IMR-90 (cell line): ENCODE measurements around the gene OPCML. TPM values are rescaled to one million over a fixed set of nuclear protein-coding genes. Genes with fewer than 3 reads are reported as not detected.

ENCODE experiments used
- ATAC-seq: fragments of 200-7000 bp; cut with Tn5 transposase; 2 replicates; pipeline ENCODE4 v1.9.1; 2020; ENCODE audit warnings: low read depth, mild to moderate bottlenecking, moderate library complexity
- BruUV-seq: library from RNA; stranded (reverse); fragments of 400-500 nt; replicated peaks from 2 replicates; lab custom pipeline; 2021; lab: Mats Ljungman, UMichigan
- CTCF ChIA-PET: fragments of 300-600 bp; formaldehyde crosslinking; extraction: SDS; loops from one replicate; lab custom pipeline; 2021; ENCODE audit warnings: antibody characterized with exemption; lab: Yijun Ruan, JAX
- POLR2A ChIA-PET: fragments of 300-600 bp; sonication (Branson Sonifier 250); formaldehyde crosslinking; loops from one replicate; lab custom pipeline; 2022; ENCODE audit warnings: antibody characterized with exemption; ENCODE audit not compliant: unreplicated experiment; lab: Charles Lee
- DNase-seq: peaks from one replicate; pipeline ENCODE4 v3.0.0; 2013
- H2AFZ ChIP-seq: replicated peaks from 2 replicates; pipeline ENCODE3; 2013; ENCODE audit warnings: low read length, mild to moderate bottlenecking; ENCODE audit not compliant: poor library complexity
- H2AK5ac ChIP-seq: 2 replicates; pipeline ENCODE4 v1.6.1; 2013; ENCODE audit warnings: low read depth, low read length, inconsistent platforms
- H2AK9ac ChIP-seq: replicated peaks from 2 replicates; pipeline ENCODE3; 2013; ENCODE audit warnings: mild to moderate bottlenecking, low read depth, low read length, moderate library complexity; ENCODE audit not compliant: poor library complexity
- H2BK120ac ChIP-seq: 2 replicates; pipeline ENCODE4 v1.6.1; 2013; ENCODE audit warnings: low read depth, low read length, inconsistent platforms
- H2BK15ac ChIP-seq: 3 replicates; pipeline ENCODE4 v1.6.1; 2013; ENCODE audit warnings: low read depth, low read length, inconsistent platforms
- H2BK20ac ChIP-seq: 2 replicates; pipeline ENCODE4 v1.6.1; 2013; ENCODE audit warnings: low read depth, mild to moderate bottlenecking, inconsistent platforms, low read length, moderate library complexity
- H2BK5ac ChIP-seq: 2 replicates; pipeline ENCODE4 v1.6.1; 2013; ENCODE audit warnings: mild to moderate bottlenecking, low read depth, low read length, inconsistent platforms; ENCODE audit not compliant: poor library complexity, severe bottlenecking
- H3K14ac ChIP-seq: replicated peaks from 2 replicates; pipeline ENCODE4 v1.6.1; 2013; ENCODE audit warnings: low read depth, low read length, inconsistent platforms
- H3K18ac ChIP-seq: 2 replicates; pipeline ENCODE4 v1.6.1; 2013; ENCODE audit warnings: low read depth, low read length, control low read depth
- H3K23ac ChIP-seq: 2 replicates; pipeline ENCODE4 v1.6.1; 2013; ENCODE audit warnings: low read depth, low read length, inconsistent platforms
- H3K27ac ChIP-seq: 2 replicates; pipeline ENCODE4 v1.5.1; 2013; ENCODE audit warnings: mild to moderate bottlenecking, control low read depth, low read length; ENCODE audit not compliant: insufficient read depth
- H3K27me3 ChIP-seq: 2 replicates; pipeline ENCODE4 v1.6.1; 2013; ENCODE audit warnings: low read length; ENCODE audit not compliant: control insufficient read depth, insufficient read depth
- H3K36me3 ChIP-seq: 2 replicates; pipeline ENCODE4 v1.6.1; 2013; ENCODE audit warnings: low read length, mixed read lengths; ENCODE audit not compliant: control insufficient read depth, insufficient read depth
- H3K4ac ChIP-seq: 2 replicates; pipeline ENCODE4 v1.6.1; 2013; ENCODE audit warnings: low read depth, low read length, inconsistent platforms
- H3K4me1 ChIP-seq: 2 replicates; pipeline ENCODE4 v1.6.1; 2013; ENCODE audit warnings: low read length, mixed read lengths; ENCODE audit not compliant: control insufficient read depth, insufficient read depth
- H3K4me2 ChIP-seq: 2 replicates; pipeline ENCODE4 v1.6.1; 2013; ENCODE audit warnings: low read depth, mild to moderate bottlenecking, control low read depth, low read length, moderate library complexity
- H3K4me3 ChIP-seq: 2 replicates; pipeline ENCODE4 v1.5.1; 2013; ENCODE audit warnings: low read depth, mild to moderate bottlenecking, control low read depth, low read length, moderate library complexity; ENCODE audit not compliant: insufficient read depth
- H3K56ac ChIP-seq: 2 replicates; pipeline ENCODE4 v1.6.1; 2013; ENCODE audit warnings: low read length, inconsistent platforms; ENCODE audit not compliant: insufficient read depth; ENCODE audit errors: extremely low read depth
- H3K79me1 ChIP-seq, 2 experiments: 2 replicates each; pipeline ENCODE4 v1.6.1; 2013; ENCODE audit warnings: low read length in 2 of 2, inconsistent platforms in 1 of 2, low read depth in 1 of 2
- H3K9ac ChIP-seq: 2 replicates; pipeline ENCODE4 v1.6.1; 2013; ENCODE audit warnings: low read depth, low read length, control low read depth
- H3K9me1 ChIP-seq: 2 replicates; pipeline ENCODE4 v1.6.1; 2013; ENCODE audit warnings: low read length, inconsistent platforms; ENCODE audit not compliant: insufficient read depth
- H3K9me3 ChIP-seq: 2 replicates; pipeline ENCODE4 v1.6.1; 2013; ENCODE audit warnings: low read length; ENCODE audit not compliant: control insufficient read depth, insufficient read depth
- H4K20me1 ChIP-seq: 2 replicates; pipeline ENCODE4 v1.6.1; 2013; ENCODE audit warnings: low read length, inconsistent platforms; ENCODE audit not compliant: insufficient read depth
- H4K5ac ChIP-seq: 2 replicates; pipeline ENCODE4 v1.6.1; 2013; ENCODE audit warnings: mild to moderate bottlenecking, low read depth, low read length, control low read depth
- H4K8ac ChIP-seq, 2 experiments: 2 replicates each; pipeline ENCODE4 v1.6.1; 2013; ENCODE audit warnings: low read depth in 2 of 2, low read length in 2 of 2, control low read depth in 1 of 2, inconsistent platforms in 1 of 2
- H4K91ac ChIP-seq: 2 replicates; pipeline ENCODE4 v1.6.1; 2013; ENCODE audit warnings: low read depth, low read length, inconsistent platforms; ENCODE audit not compliant: insufficient read depth
- BHLHE40 ChIP-seq: fragments of 150-350 bp; IDR thresholded peaks from 2 replicates; pipeline ENCODE4 v1.6.1; 2016; ENCODE audit warnings: mild to moderate bottlenecking, low read depth, low read length
- CEBPB ChIP-seq: IDR thresholded peaks from 2 replicates; pipeline ENCODE4 v1.6.1; 2012; ENCODE audit warnings: low read depth, low read length, improper control_type of control experiment
- CHD1 ChIP-seq: IDR thresholded peaks from 2 replicates; pipeline ENCODE4 v1.6.1; 2012; ENCODE audit warnings: low read depth, low read length, improper control_type of control experiment
- FOS ChIP-seq: fragments of 150-350 bp; IDR thresholded peaks from 2 replicates; pipeline ENCODE4 v1.6.1; 2016; ENCODE audit warnings: low read depth, low read length
- MAFK ChIP-seq: IDR thresholded peaks from 2 replicates; pipeline ENCODE4 v1.6.1; 2012; ENCODE audit warnings: low read depth, low read length, improper control_type of control experiment
- MAZ ChIP-seq: IDR thresholded peaks from 2 replicates; pipeline ENCODE4 v1.6.1; 2012; ENCODE audit warnings: low read depth, mild to moderate bottlenecking, low read length, improper control_type of control experiment, moderate library complexity, borderline replicate concordance
- MXI1 ChIP-seq: IDR thresholded peaks from 2 replicates; pipeline ENCODE4 v1.6.1; 2012; ENCODE audit warnings: low read depth, mild to moderate bottlenecking, low read length, moderate library complexity, borderline replicate concordance
- NFE2L2 ChIP-seq: fragments of 150-350 bp; IDR thresholded peaks from 2 replicates; pipeline ENCODE4 v1.6.1; 2016; ENCODE audit warnings: low read depth, mild to moderate bottlenecking, low read length
- POLR2A ChIP-seq: IDR thresholded peaks from 2 replicates; pipeline ENCODE4 v1.6.1; 2012; ENCODE audit warnings: mild to moderate bottlenecking, low read depth, low read length
- RAD21 ChIP-seq: IDR thresholded peaks from 2 replicates; pipeline ENCODE4 v1.6.1; 2012; ENCODE audit warnings: low read length, improper control_type of control experiment
- RCOR1 ChIP-seq: IDR thresholded peaks from 2 replicates; pipeline ENCODE4 v1.6.1; 2012; ENCODE audit warnings: mild to moderate bottlenecking, low read length, improper control_type of control experiment; ENCODE audit not compliant: insufficient replicate concordance
- RFX5 ChIP-seq: IDR thresholded peaks from 2 replicates; pipeline ENCODE4 v1.8.0; 2012; ENCODE audit warnings: low read depth, mild to moderate bottlenecking, low read length, moderate library complexity
- SMC3 ChIP-seq: fragments of 150-350 bp; IDR thresholded peaks from 2 replicates; pipeline ENCODE4 v1.6.1; 2016; ENCODE audit warnings: low read depth, mild to moderate bottlenecking, antibody characterized with exemption, low read length, moderate library complexity
- WGBS, 2 experiments: methylation state at CpG; one replicate each; pipeline versions ENCODE4 v1.1.5 to v1.1.7; 2013; ENCODE audit warnings: missing lambda C conversion rate in 2 of 2; ENCODE audit not compliant: insufficient read length in 1 of 2; ENCODE audit errors: extremely low coverage in 2 of 2; 5-methylcytosine and 5-hydroxymethylcytosine counted together
- dilution Hi-C: fragments of 300-500 bp; cut with HindIII; formaldehyde crosslinking; loops from one replicate; pipeline ENCODE4 v1.14.3; 2018; ENCODE audit warnings: low sequenced_read_pairs; ENCODE audit not compliant: unreplicated experiment
- in situ Hi-C: fragments of 300-500 bp; cut with MboI; formaldehyde crosslinking; loops from 3 replicates; pipeline ENCODE4 v1.14.3; 2019; ENCODE audit warnings: low sequenced_read_pairs, inconsistent platforms, mixed read lengths
- intact Hi-C: fragments of 100-400 bp; cut with micrococcal nuclease; formaldehyde crosslinking; loops from 2 replicates; pipeline ENCODE4 v1.10.0; 2022
- polyA plus RNA-seq, 3 experiments: library from polyadenylated mRNA; depleted of rRNA; stranded (reverse); fragments of >200 nt; gene quantifications; 2 replicates each; pipeline ENCODE4 v1.2.3, GENCODE V29; 2012; ENCODE audit warnings: low replicate concordance in 1 of 3
- total RNA-seq: library from RNA; depleted of rRNA; stranded (reverse); fragments of >200 nt; gene quantifications from 2 replicates; pipeline ENCODE4 v1.2.3, GENCODE V29; 2012
- TF ChIP-seq, protein P1 (sequence below): conservative IDR thresholded peaks from 2 replicates; pipeline ENCODE4 v1.5.1; 2012; ENCODE audit warnings: mild to moderate bottlenecking, low read depth, low read length, improper control_type of control experiment
- TF ChIP-seq, protein P2 (sequence below): fragments of 150-350 bp; IDR thresholded peaks from 2 replicates; pipeline ENCODE4 v1.6.1; 2016; ENCODE audit warnings: low read depth, mild to moderate bottlenecking, low read length, moderate library complexity, borderline replicate concordance
- TF ChIP-seq, protein P3 (sequence below): fragments of 150-350 bp; IDR thresholded peaks from 2 replicates; pipeline ENCODE4 v1.6.1; 2017; ENCODE audit warnings: mild to moderate bottlenecking, antibody characterized with exemption, low read length, low read depth

The OPCML gene
- total and polyA plus RNA-seq, 2 of the 4 experiments (the other 2 are of a cell fraction), result under 0.01 to 2.6 TPM

DNA sequence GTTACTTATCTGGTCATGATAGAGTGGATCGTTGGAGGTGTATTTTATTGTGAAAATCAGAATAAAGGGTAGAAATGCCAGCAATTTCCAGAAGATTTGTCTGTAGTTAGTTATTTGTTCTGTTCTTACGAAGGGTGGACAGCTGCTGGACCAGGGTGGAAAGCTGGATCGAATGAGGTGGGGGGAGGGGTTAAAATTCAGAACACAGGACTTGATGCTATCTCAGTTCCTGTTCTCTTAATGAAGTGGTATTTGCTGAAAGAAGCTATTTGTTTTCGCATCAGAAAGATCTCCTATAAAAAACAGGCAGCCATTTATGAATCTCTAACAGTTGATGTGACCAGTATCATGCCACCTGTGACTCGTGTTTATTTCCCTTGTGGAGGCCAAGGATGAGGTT, 556.2 kb downstream of the OPCML start:
- Histone ChIP-seq H3K4me3 (no peak overlapping the region), H3K4me2 (no peak overlapping the region), H3K18ac (no peak overlapping the region), H3K9me1 (no peaks in the 10 kb centered on the region), H2BK15ac (no peak overlapping the region), H3K9me3 (no peaks in the 10 kb centered on the region), H4K8ac (no peak overlapping the region), H4K91ac (no peak overlapping the region), H2BK120ac (no peak overlapping the region), H3K9ac (no peak overlapping the region), H4K20me1 (no peaks in the 10 kb centered on the region), H2BK5ac (no peak overlapping the region), H3K23ac (no peak overlapping the region), H4K5ac (no peak overlapping the region), H2AK5ac (no peak overlapping the region), H3K14ac (no peak overlapping the region), H3K27me3 (no peaks in the 10 kb centered on the region), H2BK20ac (no peak overlapping the region), H3K27ac (no peak overlapping the region), H2AK9ac (no peak overlapping the region), H3K4ac (no peak overlapping the region), H3K56ac (no peak overlapping the region), H3K36me3 (no peaks in the 10 kb centered on the region), H3K4me1 (no peaks in the 10 kb centered on the region), H3K79me1 (no peaks in the 10 kb centered on the region), H2AFZ (no peak overlapping the region)
- TF ChIP-seq, protein P1, sequence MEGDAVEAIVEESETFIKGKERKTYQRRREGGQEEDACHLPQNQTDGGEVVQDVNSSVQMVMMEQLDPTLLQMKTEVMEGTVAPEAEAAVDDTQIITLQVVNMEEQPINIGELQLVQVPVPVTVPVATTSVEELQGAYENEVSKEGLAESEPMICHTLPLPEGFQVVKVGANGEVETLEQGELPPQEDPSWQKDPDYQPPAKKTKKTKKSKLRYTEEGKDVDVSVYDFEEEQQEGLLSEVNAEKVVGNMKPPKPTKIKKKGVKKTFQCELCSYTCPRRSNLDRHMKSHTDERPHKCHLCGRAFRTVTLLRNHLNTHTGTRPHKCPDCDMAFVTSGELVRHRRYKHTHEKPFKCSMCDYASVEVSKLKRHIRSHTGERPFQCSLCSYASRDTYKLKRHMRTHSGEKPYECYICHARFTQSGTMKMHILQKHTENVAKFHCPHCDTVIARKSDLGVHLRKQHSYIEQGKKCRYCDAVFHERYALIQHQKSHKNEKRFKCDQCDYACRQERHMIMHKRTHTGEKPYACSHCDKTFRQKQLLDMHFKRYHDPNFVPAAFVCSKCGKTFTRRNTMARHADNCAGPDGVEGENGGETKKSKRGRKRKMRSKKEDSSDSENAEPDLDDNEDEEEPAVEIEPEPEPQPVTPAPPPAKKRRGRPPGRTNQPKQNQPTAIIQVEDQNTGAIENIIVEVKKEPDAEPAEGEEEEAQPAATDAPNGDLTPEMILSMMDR, result no peak
- TF ChIP-seq MAZ (no peak), RFX5 (no peak), CEBPB (no peak), CHD1 (no peak), RCOR1 (no peak), MAFK (no peak), NFE2L2 (no peak), SMC3 (no peak), RAD21 (no peak), MXI1 (no peak), BHLHE40 (no peak), POLR2A (no peak), FOS (no peak)
- TF ChIP-seq, protein P2, sequence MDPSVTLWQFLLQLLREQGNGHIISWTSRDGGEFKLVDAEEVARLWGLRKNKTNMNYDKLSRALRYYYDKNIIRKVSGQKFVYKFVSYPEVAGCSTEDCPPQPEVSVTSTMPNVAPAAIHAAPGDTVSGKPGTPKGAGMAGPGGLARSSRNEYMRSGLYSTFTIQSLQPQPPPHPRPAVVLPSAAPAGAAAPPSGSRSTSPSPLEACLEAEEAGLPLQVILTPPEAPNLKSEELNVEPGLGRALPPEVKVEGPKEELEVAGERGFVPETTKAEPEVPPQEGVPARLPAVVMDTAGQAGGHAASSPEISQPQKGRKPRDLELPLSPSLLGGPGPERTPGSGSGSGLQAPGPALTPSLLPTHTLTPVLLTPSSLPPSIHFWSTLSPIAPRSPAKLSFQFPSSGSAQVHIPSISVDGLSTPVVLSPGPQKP, result no peak
- TF ChIP-seq, protein P3, sequence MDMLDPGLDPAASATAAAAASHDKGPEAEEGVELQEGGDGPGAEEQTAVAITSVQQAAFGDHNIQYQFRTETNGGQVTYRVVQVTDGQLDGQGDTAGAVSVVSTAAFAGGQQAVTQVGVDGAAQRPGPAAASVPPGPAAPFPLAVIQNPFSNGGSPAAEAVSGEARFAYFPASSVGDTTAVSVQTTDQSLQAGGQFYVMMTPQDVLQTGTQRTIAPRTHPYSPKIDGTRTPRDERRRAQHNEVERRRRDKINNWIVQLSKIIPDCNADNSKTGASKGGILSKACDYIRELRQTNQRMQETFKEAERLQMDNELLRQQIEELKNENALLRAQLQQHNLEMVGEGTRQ, result no peak
- DNase-seq, result no peak
- POLR2A ChIA-PET, result no interaction called here
- no TSS peak for BruUV-seq
- 40% methylated on average over 3 of the region's 5 CpGs; no CpG with 5 or more reads in 1 of the 2 experiments for WGBS, 2 experiments
- in situ Hi-C loops (no loop called here), dilution Hi-C loops (no loop called here), intact Hi-C loops (no loop called here)
- no peak for ATAC-seq
- CTCF ChIA-PET, result interaction anchor here (1.0 to 1.6 kb wide), 2 partner anchors 35 kb away, joined by 3 to 10 read pairs; no protein-coding TSS in a partner anchor
